Smooth muscle cell of the brain vasculature (primary cell): ENCODE data around the gene MAGED4.
"Not testable (repeated sequence)": the region's sequence is repeated elsewhere in the genome, so short reads cannot be mapped to it uniquely, and the experiment has no call there.

ENCODE experiments used
- DNase-seq: peaks from one replicate; pipeline ENCODE4 v3.0.0-alpha.2; 2012; ENCODE audit warnings: low read depth, low spot score

The MAGED4 gene, protein sequence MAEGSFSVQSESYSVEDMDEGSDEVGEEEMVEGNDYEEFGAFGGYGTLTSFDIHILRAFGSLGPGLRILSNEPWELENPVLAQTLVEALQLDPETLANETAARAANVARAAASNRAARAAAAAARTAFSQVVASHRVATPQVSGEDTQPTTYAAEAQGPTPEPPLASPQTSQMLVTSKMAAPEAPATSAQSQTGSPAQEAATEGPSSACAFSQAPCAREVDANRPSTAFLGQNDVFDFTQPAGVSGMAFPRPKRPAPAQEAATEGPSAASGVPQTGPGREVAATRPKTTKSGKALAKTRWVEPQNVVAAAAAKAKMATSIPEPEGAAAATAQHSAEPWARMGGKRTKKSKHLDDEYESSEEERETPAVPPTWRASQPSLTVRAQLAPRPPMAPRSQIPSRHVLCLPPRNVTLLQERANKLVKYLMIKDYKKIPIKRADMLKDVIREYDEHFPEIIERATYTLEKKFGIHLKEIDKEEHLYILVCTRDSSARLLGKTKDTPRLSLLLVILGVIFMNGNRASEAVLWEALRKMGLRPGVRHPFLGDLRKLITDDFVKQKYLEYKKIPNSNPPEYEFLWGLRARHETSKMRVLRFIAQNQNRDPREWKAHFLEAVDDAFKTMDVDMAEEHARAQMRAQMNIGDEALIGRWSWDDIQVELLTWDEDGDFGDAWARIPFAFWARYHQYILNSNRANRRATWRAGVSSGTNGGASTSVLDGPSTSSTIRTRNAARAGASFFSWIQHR

DNA sequence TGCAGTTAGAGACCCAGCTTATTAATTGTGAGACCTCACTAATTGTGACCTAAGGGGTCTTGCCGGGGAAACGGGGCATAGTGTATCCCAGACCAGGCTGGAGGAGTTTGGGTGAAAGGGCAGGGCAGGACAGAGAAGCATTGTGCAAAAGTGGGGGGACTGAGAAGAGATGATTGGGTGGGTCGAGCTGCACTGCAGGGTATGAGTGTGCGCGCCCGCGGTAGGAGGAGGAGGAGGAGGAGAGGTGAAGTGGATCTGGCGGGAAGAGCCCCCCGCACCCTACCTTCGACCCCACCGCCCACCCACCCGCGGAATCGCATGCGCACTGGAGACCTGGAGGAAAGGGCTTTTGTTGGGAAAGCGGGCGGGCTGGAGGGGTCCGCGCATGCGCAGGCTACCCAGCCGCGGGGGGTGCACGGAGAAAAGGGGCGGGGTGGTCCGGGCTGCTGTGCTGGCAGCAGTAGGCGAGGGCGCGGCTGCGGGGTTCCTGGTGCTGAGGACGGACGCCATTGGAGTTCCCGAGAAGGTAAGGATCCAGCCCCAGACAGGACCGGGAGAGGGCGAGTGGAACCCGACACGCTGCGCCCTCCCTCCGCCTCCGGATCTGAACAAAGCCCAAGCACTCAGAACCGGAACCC is at the start of gene MAGED4:
MAGED4 (plus strand) TSS at position 449 of the 638 bp plus-strand sequence. CDS start 1,035 bp downstream, outside the sequence.
- not testable (repeated sequence) for DNase-seq

DNA sequence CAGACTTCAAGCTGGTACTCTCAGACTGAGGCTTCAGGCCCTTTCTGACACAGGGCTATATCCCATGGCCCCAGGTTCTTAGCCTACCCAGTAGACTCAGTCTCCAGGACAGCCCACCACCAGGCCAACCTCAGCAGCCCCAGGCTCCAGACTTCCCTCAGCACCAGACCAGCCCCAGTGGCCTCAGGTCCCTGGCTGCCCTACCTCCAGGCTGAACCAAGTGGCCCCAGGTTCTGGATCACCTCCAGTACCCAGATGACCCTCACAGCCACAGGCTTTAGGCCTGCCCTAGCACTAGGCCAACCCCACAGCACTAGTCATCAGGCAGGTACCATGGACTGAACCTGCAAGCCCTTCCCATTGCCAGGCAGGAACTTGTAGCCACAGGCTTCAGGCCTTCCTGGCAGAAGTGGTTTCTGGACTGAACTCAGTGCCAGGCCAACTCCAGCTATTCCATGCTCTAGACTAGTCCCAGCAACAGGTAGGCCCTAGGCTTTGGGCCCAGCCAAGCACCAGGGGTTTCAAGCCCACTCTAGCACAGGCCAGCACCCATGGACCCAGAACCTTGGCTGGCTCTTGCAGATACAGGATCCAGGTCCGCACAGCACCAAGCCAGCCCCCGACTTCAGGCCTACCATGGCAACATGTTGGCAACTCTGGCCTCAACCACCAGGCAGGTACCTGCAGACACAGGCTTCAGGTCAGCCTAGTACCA is 45.7 kb upstream of the MAGED4 start:
- no peak for DNase-seq

DNA sequence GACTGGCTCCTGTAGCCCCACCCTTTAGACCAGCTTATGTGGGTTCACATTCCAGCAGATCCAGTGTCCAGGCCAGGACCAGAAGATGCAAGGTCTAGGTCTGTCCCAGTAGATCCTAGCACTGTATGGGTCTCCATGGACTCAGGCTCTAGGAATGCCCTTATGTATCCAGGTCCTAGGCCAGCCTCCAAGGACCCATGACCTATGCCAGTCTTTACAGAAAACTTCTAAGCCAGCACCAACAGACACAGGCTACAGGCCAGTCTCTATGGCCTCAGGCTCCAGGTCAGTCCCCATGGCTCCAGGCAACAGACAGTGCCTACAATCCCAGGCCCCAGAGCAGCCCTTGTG is 45.2 kb upstream of the MAGED4 start:
- no peak for DNase-seq

DNA sequence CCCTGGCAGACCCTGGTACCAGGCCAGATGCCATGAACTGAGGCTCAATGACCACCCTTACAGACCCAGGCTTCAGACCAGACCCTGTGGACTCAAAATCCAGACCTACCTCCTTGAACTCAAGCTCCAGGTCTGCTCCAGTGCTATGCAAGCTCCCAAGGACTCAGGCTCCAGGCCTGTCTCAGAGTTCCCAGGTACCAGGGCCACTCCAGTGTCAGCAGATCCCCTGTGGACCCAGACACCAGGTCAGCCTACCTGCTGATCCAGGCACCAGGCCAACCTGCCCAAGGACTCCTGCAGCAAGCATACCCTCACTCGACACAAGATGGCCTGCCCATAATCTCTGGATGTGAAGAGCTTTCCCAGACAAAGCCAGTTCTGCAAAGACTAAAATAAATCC is 44.7 kb upstream of the MAGED4 start:
- DNase-seq: no peak

DNA sequence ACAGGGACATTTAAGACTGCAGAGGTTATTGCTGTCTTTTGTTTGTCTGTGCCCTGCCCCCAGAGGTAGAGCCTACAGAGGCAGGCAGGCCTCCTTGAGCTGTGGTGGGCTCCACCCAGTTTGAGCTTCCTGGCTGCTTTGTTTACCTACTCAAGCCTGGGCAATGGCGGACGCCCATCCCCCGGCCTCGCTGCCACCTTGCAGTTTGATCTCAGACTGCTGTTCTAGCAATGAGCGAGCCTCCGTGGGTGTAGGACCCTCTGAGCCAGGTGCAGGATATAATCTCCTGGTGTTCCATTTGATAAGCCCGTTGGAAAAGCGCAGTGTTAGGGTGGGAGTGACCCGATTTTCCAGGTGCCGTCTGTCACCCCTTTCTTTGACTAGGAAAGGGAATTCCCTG is 34.0 kb upstream of the MAGED4 start:
- DNase-seq: not testable (repeated sequence)

DNA sequence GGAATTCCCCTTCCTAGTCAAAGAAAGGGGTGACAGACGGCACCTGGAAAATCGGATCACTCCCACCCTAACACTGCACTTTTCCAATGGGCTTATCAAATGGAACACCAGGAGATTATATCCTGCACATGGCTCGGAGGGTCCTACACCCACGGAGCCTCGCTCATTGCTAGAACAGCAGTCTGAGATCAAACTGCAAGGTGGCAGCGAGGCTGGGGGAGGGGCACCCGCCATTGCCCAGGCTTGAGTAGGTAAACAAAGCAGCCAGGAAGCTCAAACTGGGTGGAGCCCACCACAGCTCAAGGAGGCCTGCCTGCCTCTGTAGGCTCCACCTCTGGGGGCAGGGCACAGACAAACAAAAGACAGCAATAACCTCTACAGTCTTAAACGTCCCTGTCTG is 24.5 kb upstream of the MAGED4 start:
- DNase-seq: not testable (repeated sequence)

DNA sequence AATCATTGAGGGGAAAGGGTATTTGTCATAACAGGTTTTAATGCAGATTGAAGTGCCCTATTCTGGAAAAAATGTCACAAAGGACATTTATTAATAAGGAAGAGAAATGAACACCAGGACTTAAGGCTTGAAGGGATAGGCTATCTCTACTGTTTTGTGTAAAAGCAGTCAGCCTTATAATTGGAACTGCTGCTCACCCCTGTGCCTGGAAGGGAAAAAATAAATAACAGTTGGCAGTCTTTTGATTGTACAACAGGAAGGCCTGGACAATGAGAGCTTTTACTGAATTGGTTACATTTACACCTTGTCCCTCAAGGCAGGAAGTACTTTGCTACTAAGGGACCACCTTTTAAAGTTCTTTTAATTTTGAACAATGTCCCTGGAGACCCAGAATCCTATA is 17.8 kb upstream of the MAGED4 start:
- no peak for DNase-seq

DNA sequence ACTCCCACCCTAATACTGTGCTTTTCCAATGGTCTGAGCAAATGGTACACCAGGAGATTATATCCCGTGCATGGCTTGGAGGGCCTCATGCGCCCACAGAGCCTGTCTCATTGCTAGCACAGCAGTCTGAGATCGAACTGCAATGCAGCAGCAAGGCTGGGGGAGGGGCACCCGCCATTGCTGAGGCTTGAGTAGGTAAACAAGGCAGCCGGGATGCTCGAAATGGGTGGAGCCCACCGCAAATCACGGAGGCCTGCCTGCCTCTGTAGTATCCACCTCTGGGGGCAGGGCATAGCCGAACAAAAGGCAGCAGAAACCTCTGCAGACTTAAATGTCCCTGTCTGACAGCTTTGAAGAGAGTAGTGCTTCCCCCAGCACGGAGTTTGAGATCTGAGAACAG is 13.6 kb upstream of the MAGED4 start:
- not testable (repeated sequence) for DNase-seq

DNA sequence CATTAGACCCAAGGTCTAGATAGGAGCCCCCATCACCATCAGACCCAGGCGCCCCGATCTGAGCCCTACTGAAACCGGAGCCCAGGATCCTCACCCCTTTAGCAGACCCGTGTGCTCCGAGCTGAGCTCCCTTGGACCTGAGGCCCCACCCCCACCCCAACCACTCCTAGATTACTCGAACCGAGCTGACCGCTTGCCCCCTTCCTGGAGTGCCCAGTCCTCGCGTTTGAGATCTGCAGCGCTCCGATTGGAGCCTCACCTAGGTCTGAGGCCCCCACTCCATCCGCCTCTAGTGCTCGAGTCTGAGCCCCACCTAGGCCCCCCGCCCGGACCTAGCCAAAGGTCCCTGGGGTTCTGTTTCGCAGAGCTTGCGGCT is 378 bp downstream of the MAGED4 start:
- DNase-seq: not testable (repeated sequence)

DNA sequence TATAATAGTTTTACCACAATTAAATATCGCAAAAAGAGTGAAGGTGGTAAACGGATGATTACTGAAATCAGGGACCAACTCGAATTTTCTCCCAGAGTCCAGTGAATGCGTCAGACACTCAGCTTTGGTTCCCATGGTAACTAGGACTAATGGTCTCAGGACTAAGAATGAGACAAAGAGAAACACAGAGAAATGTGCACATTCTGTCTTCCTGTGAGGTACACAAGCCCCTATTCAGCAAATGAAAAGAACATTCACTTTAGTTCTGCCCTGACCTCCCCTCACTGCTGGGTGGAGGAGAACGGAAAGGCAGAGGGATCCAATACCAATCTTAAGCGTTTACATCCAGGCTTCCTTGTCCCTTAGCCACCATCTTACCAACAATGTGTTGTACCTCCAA is 26.7 kb downstream of the MAGED4 start:
- DNase-seq: not testable (repeated sequence)

DNA sequence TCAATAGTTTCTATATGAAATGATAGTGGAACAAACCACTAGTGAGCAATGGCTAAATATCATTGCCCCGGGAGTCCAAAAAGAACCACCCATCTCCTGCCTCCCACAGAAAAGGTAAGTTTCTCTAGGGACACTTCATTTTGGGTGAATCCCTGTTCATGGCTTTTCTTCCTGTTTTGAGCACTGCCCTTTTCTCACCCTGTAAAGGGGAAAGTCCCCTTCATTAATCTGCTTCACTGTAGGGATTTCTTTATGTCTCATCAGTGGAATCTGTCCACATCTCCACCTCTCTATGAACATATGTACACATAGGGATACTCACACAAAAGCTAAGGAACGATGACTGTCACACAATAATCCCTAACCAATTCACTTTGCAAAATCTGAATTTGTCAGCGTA is 28.6 kb downstream of the MAGED4 start:
- DNase-seq: no peak

DNA sequence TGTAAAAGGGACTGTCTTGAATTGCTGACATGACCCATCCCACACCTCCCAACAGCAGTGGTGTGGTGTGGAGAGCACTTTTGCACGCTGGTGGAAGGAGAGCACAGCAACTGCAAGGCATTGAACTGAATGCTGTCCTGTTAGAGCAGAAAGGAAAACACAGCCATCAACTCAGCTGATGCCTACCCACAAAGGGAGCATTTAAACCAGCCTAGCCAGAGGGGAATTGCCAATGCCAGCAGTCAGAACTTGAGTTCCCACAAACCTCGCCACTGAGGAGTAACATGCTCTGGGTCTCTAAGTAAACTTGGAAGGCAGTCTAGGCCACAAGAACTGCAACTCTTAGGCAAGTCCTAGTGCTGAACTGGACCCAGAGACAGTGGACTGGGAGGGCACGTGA is 31.9 kb downstream of the MAGED4 start:
- DNase-seq: no peak

DNA sequence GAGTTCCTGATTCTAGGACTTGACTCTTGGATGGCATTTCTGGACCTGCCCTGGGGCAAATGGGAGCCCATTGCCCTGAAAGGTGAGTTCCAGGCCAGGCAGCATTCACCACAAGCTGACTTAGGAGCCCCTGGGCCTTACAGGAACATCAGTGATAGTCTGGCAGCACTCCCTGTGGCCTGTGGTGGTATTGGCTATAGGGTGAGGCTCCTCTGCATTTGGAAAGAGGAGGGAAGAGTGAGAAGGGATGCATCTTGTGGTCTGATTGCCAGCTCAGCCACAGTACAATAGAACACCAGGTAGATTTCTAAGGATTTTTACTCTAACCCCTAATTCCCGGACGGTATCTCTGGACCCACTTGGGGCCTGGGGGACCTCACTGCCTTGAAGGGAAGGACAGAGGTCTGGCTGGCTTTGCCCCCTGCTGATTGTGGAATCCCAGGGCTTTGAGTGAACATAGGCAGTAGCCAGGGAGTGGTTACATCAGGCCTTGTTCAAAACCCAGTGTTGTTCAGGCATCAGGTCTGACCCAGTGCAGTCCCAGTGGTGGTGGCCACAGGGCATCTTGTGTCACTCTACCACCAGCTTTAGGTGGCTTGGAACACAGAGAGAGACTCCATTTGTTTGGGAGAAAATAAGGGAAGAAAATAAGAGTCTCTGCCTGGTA is 32.9 kb downstream of the MAGED4 start:
- DNase-seq: no peak

DNA sequence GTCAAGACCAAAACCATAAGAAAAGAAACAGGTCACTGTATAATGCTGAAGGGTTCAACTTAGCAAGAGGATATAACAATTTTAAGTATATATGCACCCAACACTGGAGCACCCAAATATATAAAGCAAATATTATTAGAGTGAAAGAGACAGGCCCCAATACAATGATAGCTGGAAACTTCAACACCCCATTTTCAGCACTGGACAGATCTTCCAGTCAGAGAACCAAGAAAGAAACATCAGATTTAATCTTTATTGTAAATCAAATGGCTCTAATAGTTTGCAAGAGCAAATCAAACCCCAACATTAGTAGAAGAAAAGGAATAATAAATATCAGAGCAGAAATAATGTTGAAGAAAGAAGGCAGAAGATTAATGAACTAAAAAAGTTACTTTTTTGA is 36.2 kb downstream of the MAGED4 start:
- no peak for DNase-seq
